Neutrophil (primary cell): ENCODE measurements around the gene CFDP1.

Source experiments
- H3K27ac ChIP-seq: fragments of 200-600 bp; sonication (generic); 2 replicates; pipeline ENCODE4 v1.5.1; 2016; ENCODE audit warnings: mild to moderate bottlenecking, moderate library complexity
- H3K27me3 ChIP-seq: fragments of 200-600 bp; sonication (generic); 2 replicates; pipeline ENCODE4 v1.6.0; 2016; ENCODE audit warnings: mild to moderate bottlenecking
- H3K36me3 ChIP-seq: fragments of 200-600 bp; sonication (generic); 2 replicates; pipeline ENCODE4 v1.5.1; 2017
- H3K4me1 ChIP-seq, 2 experiments: fragments of 200-600 bp in 1 of 2; sonication (generic) in 1 of 2; 1 replicate in 1 of 2; 2 replicates in 1 of 2; pipeline versions ENCODE4 v1.5.1 to v1.6.1; 2013 to 2016; ENCODE audit warnings: low read depth in 1 of 2, low read length in 1 of 2, mild to moderate bottlenecking in 1 of 2, moderate library complexity in 1 of 2; ENCODE audit not compliant: control insufficient read depth in 1 of 2, insufficient read depth in 1 of 2
- H3K4me3 ChIP-seq, 2 experiments: fragments of 200-600 bp in 1 of 2; sonication (generic) in 1 of 2; 1 replicate in 1 of 2; 2 replicates in 1 of 2; pipeline ENCODE4 v1.5.1; 2013 to 2016; ENCODE audit warnings: low read depth in 1 of 2, low read length in 1 of 2, mild to moderate bottlenecking in 1 of 2, moderate library complexity in 1 of 2
- H3K9me3 ChIP-seq: fragments of 200-600 bp; sonication (generic); 2 replicates; pipeline ENCODE4 v1.5.1; 2016
- TF ChIP-seq, protein P1 (sequence below): fragments of 200-600 bp; sonication (generic); IDR thresholded peaks from 2 replicates; pipeline ENCODE4 v1.5.1; 2016; ENCODE audit warnings: antibody characterized with exemption

The CFDP1 gene

GRCh38 chr16:75301804-75302203, 131.5 kb downstream of the CFDP1 start:
- TF ChIP-seq, protein P1, sequence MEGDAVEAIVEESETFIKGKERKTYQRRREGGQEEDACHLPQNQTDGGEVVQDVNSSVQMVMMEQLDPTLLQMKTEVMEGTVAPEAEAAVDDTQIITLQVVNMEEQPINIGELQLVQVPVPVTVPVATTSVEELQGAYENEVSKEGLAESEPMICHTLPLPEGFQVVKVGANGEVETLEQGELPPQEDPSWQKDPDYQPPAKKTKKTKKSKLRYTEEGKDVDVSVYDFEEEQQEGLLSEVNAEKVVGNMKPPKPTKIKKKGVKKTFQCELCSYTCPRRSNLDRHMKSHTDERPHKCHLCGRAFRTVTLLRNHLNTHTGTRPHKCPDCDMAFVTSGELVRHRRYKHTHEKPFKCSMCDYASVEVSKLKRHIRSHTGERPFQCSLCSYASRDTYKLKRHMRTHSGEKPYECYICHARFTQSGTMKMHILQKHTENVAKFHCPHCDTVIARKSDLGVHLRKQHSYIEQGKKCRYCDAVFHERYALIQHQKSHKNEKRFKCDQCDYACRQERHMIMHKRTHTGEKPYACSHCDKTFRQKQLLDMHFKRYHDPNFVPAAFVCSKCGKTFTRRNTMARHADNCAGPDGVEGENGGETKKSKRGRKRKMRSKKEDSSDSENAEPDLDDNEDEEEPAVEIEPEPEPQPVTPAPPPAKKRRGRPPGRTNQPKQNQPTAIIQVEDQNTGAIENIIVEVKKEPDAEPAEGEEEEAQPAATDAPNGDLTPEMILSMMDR = no peak
- H3K36me3 ChIP-seq = peaks cover 41% of the 10 kb centered on the region
- H3K4me3 ChIP-seq = no peak overlapping the region
- H3K9me3 ChIP-seq = no peaks in the 10 kb centered on the region
- no peaks in the 10 kb centered on the region for H3K4me1 ChIP-seq
- no peak overlapping the region for H3K27ac ChIP-seq
- H3K27me3 ChIP-seq = no peaks in the 10 kb centered on the region

- H3K27me3 ChIP-seq = no peaks in the 10 kb centered on the region
- H3K36me3 ChIP-seq = peaks cover 31% of the 10 kb centered on the region
- no peaks in the 10 kb centered on the region for H3K9me3 ChIP-seq
- TF ChIP-seq, protein P1 = no peak
- no peak overlapping the region for H3K27ac ChIP-seq
- no peaks in the 10 kb centered on the region for H3K4me1 ChIP-seq
- no peak overlapping the region for H3K4me3 ChIP-seq
Measured at GRCh38 chr16:75298267-75298666, 135.0 kb downstream of the CFDP1 start.

- Histone ChIP-seq H3K27ac (no peak overlapping the region), H3K4me1 (no peaks in the 10 kb centered on the region), H3K36me3 (peaks cover 33% of the 10 kb centered on the region)
Measured at GRCh38 chr16:75296606-75297005, 136.7 kb downstream of the CFDP1 start.

GRCh38 chr16:75294773-75295459, 138.4 kb downstream of the CFDP1 start:
- Histone ChIP-seq H3K4me1 (no peaks in the 10 kb centered on the region), H3K36me3 (peaks cover 24% of the 10 kb centered on the region), H3K27me3 (no peaks in the 10 kb centered on the region), H3K4me3 (no peak overlapping the region), H3K27ac (no peak overlapping the region), H3K9me3 (no peaks in the 10 kb centered on the region)
- TF ChIP-seq, protein P1 = no peak

More at GRCh38 chr16:75296606-75297005, 136.7 kb downstream of the CFDP1 start:
- Histone ChIP-seq H3K4me3 (no peak overlapping the region), H3K27me3 (no peaks in the 10 kb centered on the region), H3K9me3 (no peaks in the 10 kb centered on the region)
- TF ChIP-seq, protein P1 = no peak

GRCh38 chr16:75293772-75294171, 139.5 kb downstream of the CFDP1 start:
- Histone ChIP-seq H3K9me3 (no peaks in the 10 kb centered on the region), H3K27ac (no peak overlapping the region), H3K4me1 (no peaks in the 10 kb centered on the region), H3K36me3 (peaks cover 19% of the 10 kb centered on the region), H3K4me3 (no peak overlapping the region), H3K27me3 (no peaks in the 10 kb centered on the region)
- TF ChIP-seq, protein P1 = no peak
